ENCODE measurements around the gene ASPSCR1.

Gene ASPSCR1

GRCh38 chr17:82016875-82017459, 39.5 kb downstream of the ASPSCR1 start:
- TF ChIP-seq POLR2AphosphoS5 (IDR thresholded peaks at IDR 0.05; ENCODE audit: low read depth, low read length) (no peak), TAF1 (IDR thresholded peaks at IDR 0.05; ENCODE audit: borderline replicate concordance, insufficient read depth, low read length) (no peak), REST (IDR thresholded peaks at IDR 0.05; ENCODE audit: insufficient read depth in 1 of 2, low read depth in 2 of 2, low read length in 2 of 2) (no peak), SIN3A (IDR thresholded peaks at IDR 0.05; ENCODE audit: borderline replicate concordance, insufficient read depth, low read length) (no peak), FOXP2 (optimal IDR thresholded peaks at IDR 0.05; ENCODE audit: borderline replicate concordance, extremely low read depth, extremely low read length, insufficient read depth) (no peak)

- TF ChIP-seq REST (IDR thresholded peaks at IDR 0.05; ENCODE audit: insufficient read depth in 1 of 2, low read depth in 2 of 2, low read length in 2 of 2) (no peak), TAF1 (IDR thresholded peaks at IDR 0.05; ENCODE audit: borderline replicate concordance, insufficient read depth, low read length) (no peak), FOXP2 (optimal IDR thresholded peaks at IDR 0.05; ENCODE audit: borderline replicate concordance, extremely low read depth, extremely low read length, insufficient read depth) (no peak), POLR2AphosphoS5 (IDR thresholded peaks at IDR 0.05; ENCODE audit: low read depth, low read length) (no peak), SIN3A (IDR thresholded peaks at IDR 0.05; ENCODE audit: borderline replicate concordance, insufficient read depth, low read length) (no peak)
Observed at GRCh38 chr17:82017612-82018151, 40.3 kb downstream of the ASPSCR1 start.

GRCh38 chr17:82018152-82018988, 40.9 kb downstream of the ASPSCR1 start:
- TF ChIP-seq TAF1 (IDR thresholded peaks at IDR 0.05; ENCODE audit: borderline replicate concordance, insufficient read depth, low read length) = no peak
- no peak for TF ChIP-seq REST (IDR thresholded peaks at IDR 0.05; ENCODE audit: insufficient read depth in 1 of 2, low read depth in 2 of 2, low read length in 2 of 2)
- TF ChIP-seq SIN3A (IDR thresholded peaks at IDR 0.05; ENCODE audit: borderline replicate concordance, insufficient read depth, low read length) = no peak
- TF ChIP-seq POLR2AphosphoS5 (IDR thresholded peaks at IDR 0.05; ENCODE audit: low read depth, low read length) = no peak; the same call in 1 of the 2 replicates
- no peak for TF ChIP-seq FOXP2 (optimal IDR thresholded peaks at IDR 0.05; ENCODE audit: borderline replicate concordance, extremely low read depth, extremely low read length, insufficient read depth)

GRCh38 chr17:82018989-82019689, 41.7 kb downstream of the ASPSCR1 start:
- TF ChIP-seq POLR2AphosphoS5 (IDR thresholded peaks at IDR 0.05; ENCODE audit: low read depth, low read length) (no peak), SIN3A (IDR thresholded peaks at IDR 0.05; ENCODE audit: borderline replicate concordance, insufficient read depth, low read length) (no peak), TAF1 (IDR thresholded peaks at IDR 0.05; ENCODE audit: borderline replicate concordance, insufficient read depth, low read length) (no peak), REST (IDR thresholded peaks at IDR 0.05; ENCODE audit: insufficient read depth in 1 of 2, low read depth in 2 of 2, low read length in 2 of 2) (no peak), FOXP2 (optimal IDR thresholded peaks at IDR 0.05; ENCODE audit: borderline replicate concordance, extremely low read depth, extremely low read length, insufficient read depth) (no peak)
